GM19324 (cell line): ENCODE measurements around the gene AFMID.

Experiments used
- ATAC-seq: cut with Tn5 transposase; IDR thresholded peaks from one replicate; pipeline ENCODE4 v1.9.1; 2021; ENCODE audit warnings: mild to moderate bottlenecking, moderate library complexity; ENCODE audit not compliant: unreplicated experiment, low FRiP score

AFMID gene

DNA sequence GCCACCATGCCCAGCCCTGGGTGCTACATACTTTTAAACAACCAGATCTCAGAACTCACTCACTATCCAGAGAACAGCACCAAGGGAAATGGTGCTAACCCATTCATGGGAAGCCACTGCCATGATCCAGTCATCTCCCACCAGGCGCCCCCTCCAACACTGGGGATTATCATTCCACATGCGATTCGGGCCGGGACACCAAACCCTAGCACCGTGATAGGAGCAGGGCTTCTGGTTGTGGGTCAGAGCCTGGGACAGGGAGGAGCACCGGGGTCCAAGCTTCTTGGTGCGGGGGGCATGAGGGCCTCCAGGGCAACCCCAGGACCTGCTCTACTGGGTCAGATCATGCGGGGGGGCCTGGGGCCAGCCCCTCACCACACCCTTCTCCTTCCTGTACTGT lies 48.7 kb downstream of the AFMID start:
- no peak for ATAC-seq

DNA sequence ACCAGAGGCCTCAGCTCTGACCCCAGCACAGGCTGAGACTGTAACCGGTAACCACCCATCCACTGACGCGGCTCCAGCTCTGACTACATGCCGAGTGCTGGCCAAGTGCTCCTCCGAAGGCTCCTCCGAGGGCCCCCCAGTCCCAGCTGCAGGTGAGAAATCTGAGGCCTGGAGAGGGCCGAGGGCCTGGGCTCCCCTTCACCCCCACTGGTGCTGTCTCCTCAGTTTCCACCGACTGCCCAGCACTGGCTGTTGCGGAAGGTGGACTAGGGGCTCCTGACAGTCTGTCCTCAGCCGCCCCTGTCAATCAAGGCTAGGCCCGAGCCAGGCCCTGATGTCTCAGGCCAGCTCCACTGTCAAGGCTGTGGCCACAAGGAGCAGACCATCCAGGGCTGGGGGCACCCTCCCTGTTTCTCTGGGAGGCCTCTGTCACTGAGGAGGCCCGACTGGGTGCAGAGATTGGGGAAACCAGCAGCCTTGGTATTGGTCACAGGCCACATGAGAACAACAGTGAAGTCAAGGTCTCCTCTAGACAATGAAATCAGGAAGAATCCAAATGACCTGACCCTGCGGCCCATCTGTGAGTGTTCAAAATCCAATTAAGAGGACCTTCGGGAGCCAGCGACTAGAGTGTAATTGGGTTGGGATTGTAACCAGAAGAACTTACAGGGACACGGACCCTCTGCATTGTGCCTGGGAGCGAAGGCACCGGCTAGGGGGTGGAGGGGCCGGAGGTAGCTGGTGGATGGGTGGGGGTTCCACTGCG lies 49.4 kb downstream of the AFMID start:
- ATAC-seq: no peak

DNA sequence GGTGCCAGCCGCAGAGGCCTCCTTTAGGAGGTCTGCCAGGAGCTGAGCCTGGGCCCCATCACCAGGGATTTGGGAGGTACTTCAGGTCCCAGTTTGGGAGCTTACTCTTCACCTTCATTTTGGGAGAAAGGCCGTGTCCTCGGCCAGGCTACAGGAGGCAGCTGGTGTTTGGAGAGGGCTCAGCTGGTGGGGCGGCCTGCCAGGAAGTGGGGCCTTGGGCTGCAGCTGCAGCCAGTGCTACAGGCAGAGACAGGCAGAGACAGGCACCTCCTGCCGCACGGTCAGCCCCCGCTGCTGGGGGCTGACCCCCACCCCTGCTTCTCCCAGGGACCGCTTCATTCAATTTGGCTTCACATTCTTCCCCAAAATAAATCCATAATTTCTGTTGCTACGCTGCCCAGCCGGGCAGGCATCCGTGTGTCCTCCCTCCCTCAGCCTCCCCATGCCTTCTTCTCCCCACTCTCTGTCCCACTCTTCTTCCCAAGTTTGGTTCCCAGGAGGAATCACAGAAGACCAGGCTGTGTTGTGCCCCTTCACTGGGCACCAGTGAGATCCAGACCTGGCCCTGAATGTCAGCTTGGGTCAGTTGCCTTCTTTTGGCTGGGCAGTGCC lies 50.3 kb downstream of the AFMID start:
- ATAC-seq: no peak

DNA sequence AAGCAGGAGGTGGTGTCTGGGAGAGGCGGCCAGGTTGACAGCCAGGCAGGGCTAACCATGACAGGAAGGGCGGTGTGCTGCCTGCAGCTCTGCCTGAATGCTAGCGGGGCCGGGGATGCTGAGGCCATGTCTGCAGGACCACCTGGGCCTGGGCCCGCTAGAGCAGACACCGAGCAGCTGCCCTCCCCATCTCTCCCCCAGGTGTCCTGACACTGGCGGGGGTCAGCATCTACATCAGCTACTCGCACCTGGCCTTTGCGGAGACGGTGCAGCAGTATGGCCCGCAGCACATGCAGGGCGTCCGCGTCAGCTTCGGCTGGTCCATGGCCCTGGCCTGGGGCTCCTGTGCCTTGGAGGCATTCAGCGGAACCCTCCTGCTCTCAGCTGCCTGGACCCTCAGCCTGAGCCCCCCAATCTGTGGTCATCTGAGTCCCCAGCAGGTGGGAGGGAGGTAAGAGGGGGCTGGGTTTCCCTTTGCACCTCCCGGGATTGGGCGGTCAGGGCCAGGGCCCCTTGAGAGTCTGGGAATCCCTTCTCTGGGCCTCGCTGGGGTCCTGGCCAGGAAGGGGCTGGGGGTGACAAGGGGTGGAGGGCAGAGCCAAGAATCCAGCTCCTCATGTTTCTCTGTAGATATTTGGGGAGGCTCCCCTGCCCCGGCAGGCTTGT lies 51.8 kb downstream of the AFMID start:
- ATAC-seq: no peak

DNA sequence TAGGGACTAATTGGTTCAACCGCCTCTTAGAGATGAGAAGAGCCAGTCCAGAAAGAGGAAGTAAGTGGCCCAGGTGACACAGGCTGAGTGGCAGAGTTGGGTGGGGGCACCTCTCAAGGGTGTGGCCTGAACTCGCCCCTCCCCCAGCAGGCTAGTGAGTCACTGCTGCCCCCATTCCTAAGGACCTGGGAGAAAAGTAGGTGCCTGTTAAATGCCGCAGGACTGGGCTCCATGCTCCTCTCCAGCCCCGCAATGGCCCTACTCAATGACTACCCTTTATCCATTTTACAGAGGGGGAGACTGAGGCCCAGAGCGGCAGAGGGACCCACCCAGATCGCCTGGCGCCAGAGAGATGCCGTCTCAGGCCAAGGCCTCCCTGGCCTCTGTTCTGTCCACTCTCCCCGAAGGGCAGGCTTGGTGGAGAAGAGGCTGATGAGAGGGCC lies 52.3 kb downstream of the AFMID start:
- ATAC-seq: no peak

- no peak for ATAC-seq
Measured at GRCh38 chr17:78240012-78240655, 53.0 kb downstream of the AFMID start.

GRCh38 chr17:78240839-78241238 lies 53.7 kb downstream of the AFMID start:
- ATAC-seq: no peak

DNA sequence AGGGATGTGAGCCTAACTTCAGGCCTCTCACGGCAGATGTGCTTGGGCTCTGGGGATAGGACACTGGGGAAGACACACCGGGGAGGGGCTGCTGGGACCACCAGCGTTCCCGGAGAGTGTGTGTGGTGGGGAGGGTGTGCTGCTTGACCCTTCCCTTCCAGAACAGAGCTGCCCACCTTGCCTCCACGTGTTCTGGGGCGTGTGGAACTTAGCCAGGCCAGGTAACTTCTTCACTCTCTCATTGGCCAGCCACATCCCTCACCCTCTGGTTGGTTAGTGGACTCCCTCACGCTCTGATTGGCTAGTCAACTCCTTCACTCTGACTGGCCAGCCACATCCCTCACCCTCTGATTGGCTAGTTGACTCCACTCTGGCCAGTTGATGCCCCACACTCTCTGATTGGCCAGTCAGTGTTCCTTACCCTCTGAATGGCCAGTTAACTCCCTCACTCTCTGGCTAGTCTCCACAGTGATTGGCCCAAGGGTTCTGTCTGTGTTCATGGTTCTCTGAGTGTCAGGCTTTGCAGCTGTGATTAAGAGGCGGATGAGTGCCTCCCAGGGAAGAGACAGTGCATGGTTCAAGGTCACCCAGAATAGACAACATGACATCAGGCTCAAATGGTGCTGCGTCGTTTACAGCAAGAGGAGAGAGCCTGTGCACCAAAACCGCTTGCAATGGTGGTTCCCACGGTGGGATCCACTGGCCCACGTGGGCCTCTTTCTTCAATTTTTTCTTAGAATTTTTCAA lies 54.3 kb downstream of the AFMID start:
- ATAC-seq: no peak

- no peak for ATAC-seq
Measured at GRCh38 chr17:78242024-78242742, 55.0 kb downstream of the AFMID start.

DNA sequence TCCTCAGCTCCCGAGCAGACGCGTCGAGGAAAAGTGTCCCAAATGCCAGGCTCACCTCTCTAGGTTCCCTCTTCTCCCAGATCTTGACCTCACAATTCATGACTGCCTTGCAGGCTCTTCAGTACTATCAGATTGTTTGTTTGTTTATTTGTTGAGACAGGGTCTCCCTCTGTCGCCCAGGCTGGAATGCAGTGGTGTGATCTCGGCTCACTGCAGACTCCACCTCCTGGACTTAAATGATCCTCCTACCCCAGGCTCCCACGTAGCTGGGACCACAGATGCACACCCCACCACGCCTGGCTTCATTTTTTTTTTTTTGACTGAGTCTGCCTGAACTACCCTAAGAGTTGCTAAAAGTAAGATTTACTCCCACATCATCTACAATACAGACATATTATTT lies 60.1 kb downstream of the AFMID start:
- no peak for ATAC-seq

- ATAC-seq: no peak
Measured at GRCh38 chr17:78248051-78248914, 61.1 kb downstream of the AFMID start.

DNA sequence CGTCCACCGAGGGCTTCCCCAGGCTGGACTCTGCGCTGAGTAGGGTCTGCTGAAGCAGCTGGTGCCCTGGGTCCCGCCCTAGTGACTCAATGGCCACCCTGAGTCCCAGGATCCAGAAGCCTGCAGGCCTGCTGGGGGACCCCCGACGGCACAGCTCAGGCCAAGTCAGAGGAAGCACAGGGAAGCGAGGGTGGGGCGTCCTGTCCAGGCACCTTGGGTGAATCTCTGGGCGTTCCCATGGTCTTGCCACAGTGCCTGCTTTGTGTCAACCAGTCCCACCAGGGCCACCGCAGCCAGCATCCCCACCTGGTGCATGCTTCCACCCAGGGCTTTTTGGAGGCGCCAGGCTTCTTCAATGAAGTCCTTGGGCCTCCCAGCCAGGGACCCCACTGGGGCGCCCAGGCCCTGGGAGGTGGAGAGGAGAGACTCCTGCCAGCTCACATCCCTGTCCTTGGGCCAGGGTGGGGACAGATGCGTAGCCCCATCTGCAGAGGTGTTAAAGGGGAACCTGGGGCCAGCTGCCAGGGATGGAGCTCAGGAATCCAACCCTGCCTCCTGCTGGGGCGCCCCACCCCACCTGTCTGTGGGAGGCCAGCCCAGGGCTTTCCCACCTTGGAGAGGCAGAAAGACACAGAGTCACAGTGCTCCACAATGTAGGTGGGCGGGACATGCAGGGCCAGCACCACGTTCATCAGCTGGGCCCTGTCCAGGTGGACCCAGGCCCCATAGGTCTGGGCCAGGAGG lies 62.1 kb downstream of the AFMID start:
- ATAC-seq: no peak

DNA sequence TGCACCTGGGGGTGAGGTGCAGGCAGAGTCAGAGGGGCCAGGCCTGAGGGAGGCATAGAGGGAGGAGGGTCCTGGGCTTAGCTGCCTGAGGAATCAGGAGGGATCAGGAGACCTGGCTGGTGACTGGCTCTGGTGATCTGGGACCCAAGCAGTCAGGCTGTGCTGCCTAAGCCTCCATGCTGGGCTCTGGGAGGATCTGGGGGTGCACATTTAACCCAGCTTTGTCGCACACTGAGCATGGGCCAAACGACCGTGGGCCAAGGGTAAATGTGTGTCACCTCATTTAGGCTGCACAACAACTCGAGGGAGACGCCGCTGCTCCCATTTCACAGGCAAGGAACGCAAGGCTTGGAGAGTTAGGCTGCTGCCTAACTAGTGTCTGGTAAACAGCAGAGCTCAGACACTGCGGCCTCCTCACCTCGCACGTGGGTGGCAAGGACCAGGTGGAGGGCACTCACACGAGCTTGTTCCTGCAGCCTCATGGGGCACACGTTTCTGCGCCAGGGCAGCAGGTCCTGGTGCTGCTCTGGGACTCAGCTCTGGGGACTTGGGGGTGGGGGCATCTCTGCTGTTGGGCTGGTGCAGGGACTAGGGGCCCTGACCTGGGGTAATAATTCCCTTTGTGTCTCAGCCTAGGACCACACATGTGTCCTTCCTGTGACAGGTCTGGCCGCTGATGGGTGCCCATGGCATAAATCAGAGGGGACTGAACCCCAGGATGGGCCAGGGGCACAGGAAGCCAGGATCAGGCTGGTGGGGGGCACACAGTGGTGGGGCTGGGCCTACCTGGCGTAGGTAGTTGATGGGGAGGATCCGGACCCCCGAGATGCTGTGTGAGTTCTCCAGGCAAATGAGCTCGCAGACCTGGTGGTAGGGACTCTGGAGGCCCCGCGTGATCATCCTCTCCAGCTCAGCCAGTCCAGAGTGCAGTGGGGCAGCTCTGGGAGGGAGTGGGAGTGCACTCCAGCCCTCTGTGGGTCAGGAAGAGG lies 63.0 kb downstream of the AFMID start:
- ATAC-seq: no peak

DNA sequence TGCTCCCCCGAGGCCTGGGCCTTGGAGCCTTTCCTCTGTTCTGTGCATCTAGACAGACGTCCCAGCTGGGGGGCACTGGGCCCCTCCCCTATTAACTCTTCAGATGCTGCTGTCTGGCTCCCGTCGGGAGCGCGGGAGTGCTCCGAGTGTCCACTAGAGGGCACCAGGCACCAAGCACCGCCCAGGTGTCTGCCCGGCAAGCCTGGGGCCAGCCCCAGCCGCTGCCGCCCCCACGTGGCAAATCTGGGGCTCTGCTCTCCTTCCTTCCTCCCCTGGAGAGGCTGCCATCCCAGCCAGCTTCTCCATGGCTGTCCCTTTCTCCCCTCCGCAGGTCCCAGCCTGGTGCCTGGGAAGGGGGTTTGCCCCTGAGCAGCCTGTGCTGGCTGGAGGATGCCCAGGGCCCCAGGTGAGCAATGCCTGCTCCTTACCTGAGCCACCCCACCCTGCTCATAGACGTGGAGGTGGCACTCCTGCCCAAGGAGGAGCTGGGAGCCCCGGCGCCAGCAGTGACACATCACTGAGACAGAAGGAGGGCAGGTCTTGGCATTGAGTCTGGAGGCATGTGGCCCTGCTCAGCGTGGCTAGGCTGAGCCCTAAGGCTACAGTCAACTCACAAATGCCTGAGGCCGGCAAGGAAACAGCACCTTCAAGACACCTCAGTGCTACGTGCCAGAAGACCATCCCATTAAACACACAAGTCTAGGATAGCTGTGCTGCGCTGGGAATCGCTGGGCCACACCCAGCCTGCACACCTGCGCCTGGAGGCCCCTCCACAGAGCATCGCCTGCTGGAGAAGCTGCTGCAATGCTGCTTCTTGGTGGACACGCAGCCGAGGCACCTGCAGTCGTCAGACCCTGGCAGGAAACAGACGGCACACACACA lies 64.0 kb downstream of the AFMID start:
- ATAC-seq: no peak

- ATAC-seq: no peak
Measured at GRCh38 chr17:78251773-78252103, 64.6 kb downstream of the AFMID start.

DNA sequence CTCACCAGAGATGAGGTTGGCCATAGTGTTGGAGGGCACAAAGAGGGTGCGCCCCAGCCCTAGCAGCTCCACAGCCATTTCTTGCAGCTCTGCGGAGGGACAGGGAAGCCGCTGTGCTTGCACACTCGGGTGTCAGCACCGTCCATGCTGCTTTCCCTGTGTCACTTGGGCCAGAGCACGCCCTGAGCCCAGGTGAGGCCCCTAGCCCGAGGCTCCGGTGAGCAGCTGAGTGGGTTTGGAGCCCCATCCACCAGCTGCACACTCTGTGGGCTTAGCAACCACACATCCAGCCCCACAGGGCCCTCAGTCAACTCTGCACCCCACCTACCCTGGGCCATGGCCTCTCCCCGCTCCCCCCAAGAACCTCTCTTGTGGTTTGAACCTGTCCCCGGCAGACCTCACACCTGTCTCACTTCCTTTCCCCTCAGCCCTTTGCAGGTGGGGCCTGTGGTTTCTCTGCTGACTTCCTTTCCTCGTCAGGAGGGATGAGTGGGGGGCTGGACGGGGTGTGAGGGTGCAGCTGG lies 65.0 kb downstream of the AFMID start:
- no peak for ATAC-seq
